CD4-positive, alpha-beta T cell (primary cell): Measurements from ENCODE around the gene CLRN1. TPM values are rescaled to one million over a fixed set of nuclear protein-coding genes. Genes with fewer than 3 reads are reported as not detected.

Experiments used
- ATAC-seq: fragments of 200-7000 bp; cut with Tn5 transposase; one replicate; pipeline ENCODE4 v1.10.0; 2022; ENCODE audit warnings: mild to moderate bottlenecking; ENCODE audit not compliant: poor library complexity
- CTCF ChIA-PET: fragments of 350-600 bp; sonication (Branson Sonifier 250); formaldehyde crosslinking; loops from one replicate; lab custom pipeline; 2021; ENCODE audit warnings: antibody characterized with exemption, inconsistent platforms; lab: Charles Lee
- POLR2A ChIA-PET: fragments of 350-600 bp; sonication (Branson Sonifier 250); formaldehyde crosslinking; loops from one replicate; lab custom pipeline; 2021; ENCODE audit warnings: antibody characterized with exemption, inconsistent platforms; lab: Charles Lee
- DNase-seq, 14 experiments: peaks; one replicate each; pipeline ENCODE4 v3.0.0-alpha.2; 2013 to 2020; ENCODE audit warnings: mixed read lengths in 2 of 14
- H3K27ac ChIP-seq, 2 donors: one replicate each; pipeline versions ENCODE4 v1.5.1 to v1.7.0; 2013; ENCODE audit warnings: low read length in 2 of 2, low read depth in 1 of 2, mild to moderate bottlenecking in 1 of 2
- H3K27me3 ChIP-seq, 2 experiments: 1 replicate in 1 of 2; 2 replicates in 1 of 2; pipeline versions ENCODE4 v1.6.1 to v1.7.0; 2013; ENCODE audit warnings: low read length in 2 of 2, control low read depth in 1 of 2, mild to moderate bottlenecking in 1 of 2, moderate library complexity in 1 of 2; ENCODE audit not compliant: insufficient read depth in 2 of 2, control insufficient read depth in 1 of 2
- H3K36me3 ChIP-seq: one replicate; pipeline ENCODE4 v1.6.1; 2013; ENCODE audit warnings: low read length, control low read depth; ENCODE audit not compliant: insufficient read depth
- H3K4me1 ChIP-seq: one replicate; pipeline ENCODE4 v1.6.1; 2013; ENCODE audit warnings: low read length, control low read depth; ENCODE audit not compliant: insufficient read depth
- H3K4me3 ChIP-seq: one replicate; pipeline ENCODE4 v1.5.1; 2013; ENCODE audit warnings: mild to moderate bottlenecking, low read length, moderate library complexity
- H3K9me3 ChIP-seq, 2 experiments: 1 replicate in 1 of 2; 2 replicates in 1 of 2; pipeline versions ENCODE4 v1.6.1 to v1.7.0; 2013; ENCODE audit warnings: low read length in 2 of 2, mild to moderate bottlenecking in 2 of 2, control low read depth in 1 of 2, moderate library complexity in 1 of 2; ENCODE audit not compliant: control insufficient read depth in 1 of 2, insufficient read depth in 1 of 2
- H3K27ac Mint-ChIP-seq: one replicate; pipeline ENCODE4 v1.8.0; 2020; ENCODE audit warnings: mixed read lengths
- H3K27me3 Mint-ChIP-seq: one replicate; pipeline ENCODE4 v1.8.0; 2021; ENCODE audit warnings: mixed read lengths
- H3K36me3 Mint-ChIP-seq: one replicate; pipeline ENCODE4 v1.8.0; 2021; ENCODE audit warnings: low read depth, mixed read lengths
- H3K4me1 Mint-ChIP-seq: one replicate; pipeline ENCODE4 v1.8.0; 2021; ENCODE audit warnings: low read depth, mixed read lengths
- H3K4me3 Mint-ChIP-seq: one replicate; pipeline ENCODE4 v1.8.0; 2020; ENCODE audit warnings: mild to moderate bottlenecking, mixed read lengths
- H3K9me3 Mint-ChIP-seq: one replicate; pipeline ENCODE4 v1.8.0; 2020; ENCODE audit warnings: mixed read lengths
- intact Hi-C, 2 experiments: fragments of 100-400 bp; cut with DNase I in 1 of 2; cut with micrococcal nuclease in 1 of 2; formaldehyde crosslinking; loops; one replicate each; pipeline versions ENCODE4 v1.15.1 to v1.9.0; 2023 to 2025; cut with DNase I, micrococcal nuclease
- total RNA-seq, 174 experiments: library from RNA in 2 of 174; stranded (reverse) in 2 of 174; gene quantifications; one replicate each; pipeline ENCODE4 v1.2.3 and lab custom pipeline; 2021 to 2026
- TF ChIP-seq, protein P1 (sequence below): fragments of 200-600 bp; IDR thresholded peaks from one replicate; pipeline ENCODE4 v1.8.0; 2022; ENCODE audit warnings: antibody characterized with exemption, mild to moderate bottlenecking

The CLRN1 gene
- total RNA-seq, 2 experiments from 2014 or later = not detected

DNA sequence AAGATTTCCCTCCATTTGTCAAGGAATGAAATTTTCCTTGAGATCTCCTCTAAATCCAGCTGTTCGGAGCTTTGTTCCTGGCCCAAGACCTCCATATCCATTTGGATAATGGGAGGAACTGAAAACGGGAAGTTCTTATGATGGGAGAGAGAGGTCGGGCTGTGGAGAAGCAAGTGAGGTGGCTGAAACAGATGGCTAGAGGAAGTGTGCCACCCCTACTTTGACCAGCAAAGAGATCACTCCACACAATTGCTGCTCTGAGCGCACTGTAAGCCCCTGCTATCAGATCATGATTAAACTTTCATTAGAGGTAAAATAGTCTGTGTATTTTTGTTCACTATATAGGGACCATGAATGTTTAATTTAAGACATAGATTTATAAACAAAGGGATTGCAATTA, 67.2 kb downstream of the CLRN1 start, which contains the start of gene MINDY4B:
TSS of gene MINDY4B (minus strand) at position 101 of the 400 bp plus-strand sequence. CDS start at position 101, 0 bp downstream.
- Mint-ChIP-seq H3K4me1 (no peaks in the 10 kb centered on the region), H3K27ac (no peak within 1 kb of the TSS), H3K4me3 (no peak within 1 kb of the TSS), H3K9me3 (no peaks in the 10 kb centered on the region), H3K36me3 (no peaks in the 10 kb centered on the region), H3K27me3 (peaks cover 19% of the 10 kb centered on the region)
- intact Hi-C loops = no loop called here
- DNase-seq (no peak), ATAC-seq (no peak)
- H3K4me3 ChIP-seq = no peak within 1 kb of the TSS
- no peaks in the 10 kb centered on the region for H3K9me3 ChIP-seq
- CTCF ChIA-PET = interaction anchor here (1.7 kb wide), 1 partner anchor 11 kb away, joined by 4 read pairs; no protein-coding TSS in a partner anchor
- H3K27ac ChIP-seq = no peak within 1 kb of the TSS
- H3K36me3 ChIP-seq = no peaks in the 10 kb centered on the region
- H3K4me1 ChIP-seq = no peaks in the 10 kb centered on the region
- POLR2A ChIA-PET = no interaction called here
- peaks cover 0 to 22% of the 10 kb centered on the region in 2 experiments for H3K27me3 ChIP-seq
- TF ChIP-seq, protein P1, sequence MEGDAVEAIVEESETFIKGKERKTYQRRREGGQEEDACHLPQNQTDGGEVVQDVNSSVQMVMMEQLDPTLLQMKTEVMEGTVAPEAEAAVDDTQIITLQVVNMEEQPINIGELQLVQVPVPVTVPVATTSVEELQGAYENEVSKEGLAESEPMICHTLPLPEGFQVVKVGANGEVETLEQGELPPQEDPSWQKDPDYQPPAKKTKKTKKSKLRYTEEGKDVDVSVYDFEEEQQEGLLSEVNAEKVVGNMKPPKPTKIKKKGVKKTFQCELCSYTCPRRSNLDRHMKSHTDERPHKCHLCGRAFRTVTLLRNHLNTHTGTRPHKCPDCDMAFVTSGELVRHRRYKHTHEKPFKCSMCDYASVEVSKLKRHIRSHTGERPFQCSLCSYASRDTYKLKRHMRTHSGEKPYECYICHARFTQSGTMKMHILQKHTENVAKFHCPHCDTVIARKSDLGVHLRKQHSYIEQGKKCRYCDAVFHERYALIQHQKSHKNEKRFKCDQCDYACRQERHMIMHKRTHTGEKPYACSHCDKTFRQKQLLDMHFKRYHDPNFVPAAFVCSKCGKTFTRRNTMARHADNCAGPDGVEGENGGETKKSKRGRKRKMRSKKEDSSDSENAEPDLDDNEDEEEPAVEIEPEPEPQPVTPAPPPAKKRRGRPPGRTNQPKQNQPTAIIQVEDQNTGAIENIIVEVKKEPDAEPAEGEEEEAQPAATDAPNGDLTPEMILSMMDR = no peak

DNA sequence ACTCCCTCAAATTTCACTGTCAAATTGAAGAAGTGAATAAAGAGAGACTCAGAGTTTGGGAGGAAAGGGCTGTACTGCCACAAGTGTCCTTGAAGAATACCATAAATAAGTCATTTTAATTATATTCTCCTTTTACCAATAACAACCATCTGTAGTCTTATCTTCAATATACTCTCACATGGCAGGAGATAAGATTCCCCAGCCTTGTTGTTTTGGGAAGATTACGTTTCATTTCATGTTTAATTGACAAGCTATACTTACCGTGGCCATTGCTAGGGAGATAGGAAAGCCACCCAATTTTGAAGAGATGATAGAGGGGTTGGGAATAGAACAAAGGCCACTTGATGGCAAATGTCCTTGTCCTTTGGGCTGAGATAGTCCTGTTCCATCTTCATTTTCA, 69.5 kb downstream of the CLRN1 start:
- POLR2A ChIA-PET = no interaction called here
- intact Hi-C loops = no loop called here
- H3K27me3 Mint-ChIP-seq = peaks cover 15% of the 10 kb centered on the region
- DNase-seq (no peak), ATAC-seq (no peak)
- Histone ChIP-seq H3K36me3 (no peaks in the 10 kb centered on the region), H3K27ac (no peak overlapping the region), H3K27me3 (peaks cover 0 to 22% of the 10 kb centered on the region in 2 experiments), H3K9me3 (no peaks in the 10 kb centered on the region), H3K4me3 (no peak overlapping the region), H3K4me1 (no peaks in the 10 kb centered on the region)
- CTCF ChIA-PET = no interaction called here
- no peaks in the 10 kb centered on the region for H3K9me3 Mint-ChIP-seq
- no peaks in the 10 kb centered on the region for H3K4me1 Mint-ChIP-seq
- TF ChIP-seq, protein P1 = no peak
- no peak overlapping the region for H3K4me3 Mint-ChIP-seq
- H3K27ac Mint-ChIP-seq = no peak overlapping the region
- no peaks in the 10 kb centered on the region for H3K36me3 Mint-ChIP-seq

DNA sequence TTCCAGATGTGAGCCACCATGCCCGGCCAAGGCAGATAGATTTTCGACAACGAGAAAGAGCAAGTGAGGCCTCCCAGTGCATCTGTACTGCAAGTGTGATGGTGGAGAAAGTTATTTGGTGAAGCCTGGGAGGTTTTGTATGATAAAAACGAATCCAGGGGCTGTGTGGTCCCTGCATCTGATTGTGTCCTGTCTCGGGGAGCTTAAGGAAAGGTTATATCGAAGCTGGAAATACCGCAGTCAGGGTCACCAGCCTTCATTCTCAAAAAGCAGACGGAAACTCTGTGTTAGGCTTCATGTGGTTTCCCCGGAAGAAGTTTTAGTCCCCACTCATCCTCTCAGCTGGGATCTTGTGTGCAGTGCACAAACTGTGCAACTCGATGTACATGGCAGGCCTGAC, 70.7 kb downstream of the CLRN1 start:
- Mint-ChIP-seq H3K36me3 (no peaks in the 10 kb centered on the region), H3K4me1 (no peaks in the 10 kb centered on the region), H3K9me3 (no peaks in the 10 kb centered on the region), H3K4me3 (no peak overlapping the region), H3K27ac (no peak overlapping the region), H3K27me3 (peaks cover 14% of the 10 kb centered on the region)
- Histone ChIP-seq H3K27ac (no peak overlapping the region), H3K4me3 (no peak overlapping the region), H3K27me3 (peaks cover 0 to 22% of the 10 kb centered on the region in 2 experiments), H3K4me1 (no peaks in the 10 kb centered on the region), H3K36me3 (no peaks in the 10 kb centered on the region), H3K9me3 (no peaks in the 10 kb centered on the region)
- TF ChIP-seq, protein P1 = no peak
- CTCF ChIA-PET = no interaction called here
- no peak for ATAC-seq
- DNase-seq = no peak
- POLR2A ChIA-PET = no interaction called here
- intact Hi-C loops = no loop called here
